Lower leg skin (tissue), 4 donors: ENCODE data around the gene WHRN. TPM values are rescaled to one million over a fixed set of nuclear protein-coding genes. Genes with fewer than 3 reads are reported as not detected.
A peak's percentile ranks its signal among the peaks of the same experiment; 100 is the strongest.

Source experiments
- DNase-seq, 2 donors: peaks; one replicate each; pipeline ENCODE4 v3.0.0-alpha.2; 2019; ENCODE audit warnings: low spot score in 2 of 2
- H3K4me3 ChIP-seq: fragments of 200-600 bp; sonication (generic); 2 replicates; pipeline ENCODE4 v1.5.1; 2017; ENCODE audit warnings: mild to moderate bottlenecking, low read depth; ENCODE audit not compliant: poor library complexity, severe bottlenecking
- CTCF ChIP-seq, 3 donors: fragments of 450-650 bp; IDR thresholded peaks; one replicate each; pipeline ENCODE4 v1.5.1; 2016; ENCODE audit warnings: antibody characterized with exemption in 3 of 3, mild to moderate bottlenecking in 3 of 3, moderate library complexity in 2 of 3
- POLR2A ChIP-seq, 2 donors: fragments of 450-650 bp; IDR thresholded peaks; one replicate each; pipeline ENCODE4 v1.6.1; 2016 to 2017; ENCODE audit warnings: antibody characterized with exemption in 2 of 2, mild to moderate bottlenecking in 1 of 2, moderate library complexity in 1 of 2
- WGBS, 2 donors: methylation state at CpG; one replicate each; pipeline ENCODE4 v1.1.5; 2018; 5-methylcytosine and 5-hydroxymethylcytosine counted together
- intact Hi-C: fragments of 100-400 bp; cut with DNase I; formaldehyde crosslinking; loops from one replicate; pipeline ENCODE4 v1.15.0; 2023; ENCODE audit warnings: low total_unique reads
- total RNA-seq, 4 donors: library from RNA; depleted of rRNA; stranded (reverse); fragments of >200 nt; gene quantifications; one replicate each; pipeline ENCODE4 v1.1.0, GENCODE V29; 2016

The WHRN gene
- total RNA-seq, 4 donors from 2014 or later: 8.7 to 15.0 (median 10.5) TPM

- peak; percentile 96 to 100 for DNase-seq
- intact Hi-C loops: no loop called here
- peak overlapping the region; percentile 59 for H3K4me3 ChIP-seq
- 0 to 1% methylated on average over 50 to 55 of the region's 66 CpGs for WGBS, 2 donors
- TF ChIP-seq CTCF (IDR thresholded peaks at IDR 0.05): no peak
- no peak for TF ChIP-seq POLR2A (IDR thresholded peaks at IDR 0.05)
Measured at GRCh38 chr9:114397848-114398605, 107.2 kb downstream of the WHRN start.

- peak overlapping the region; percentile 59 for H3K4me3 ChIP-seq
- 19 to 24% methylated on average over 14 of the region's 14 CpGs for WGBS, 2 donors
- no peak for TF ChIP-seq CTCF (IDR thresholded peaks at IDR 0.05)
- no peak for TF ChIP-seq POLR2A (IDR thresholded peaks at IDR 0.05)
- intact Hi-C loops: no loop called here
- DNase-seq: no peak
Measured at GRCh38 chr9:114397219-114397847, 107.9 kb downstream of the WHRN start.

- intact Hi-C loops: no loop called here
- TF ChIP-seq POLR2A (IDR thresholded peaks at IDR 0.05) (no peak), CTCF (IDR thresholded peaks at IDR 0.05) (no peak)
- no peak overlapping the region for H3K4me3 ChIP-seq
- DNase-seq: no peak
- 58 to 72% methylated on average over 16 of the region's 16 CpGs for WGBS, 2 donors
Measured at GRCh38 chr9:114396558-114397218, 108.6 kb downstream of the WHRN start.

GRCh38 chr9:114395768-114396167 lies 109.5 kb downstream of the WHRN start:
- intact Hi-C loops: no loop called here
- DNase-seq: no peak
- WGBS, 2 donors: 95 to 97% methylated on average over 5 of the region's 5 CpGs
- TF ChIP-seq CTCF (IDR thresholded peaks at IDR 0.05) (no peak), POLR2A (IDR thresholded peaks at IDR 0.05) (no peak)
- no peak overlapping the region for H3K4me3 ChIP-seq

- TF ChIP-seq CTCF (IDR thresholded peaks at IDR 0.05) (no peak), POLR2A (IDR thresholded peaks at IDR 0.05) (no peak)
- no peak overlapping the region for H3K4me3 ChIP-seq
- 40 to 44% methylated on average over 5 of the region's 5 CpGs for WGBS, 2 donors
- no peak for DNase-seq
- intact Hi-C loops: no loop called here
Measured at GRCh38 chr9:114395334-114395617, 110.0 kb downstream of the WHRN start.
